Stimulated activated CD4-positive, alpha-beta T cell treated with anti-CD3 and anti-CD28 coated beads, Interleukin-2, amount 100 ng/mL, for 48 hours (primary cell): ENCODE data around the gene RHBDF2.
"Not testable (repeated sequence)": the region's sequence is repeated elsewhere in the genome, so short reads cannot be mapped to it uniquely, and the experiment has no call there.

Source experiments
- DNase-seq, 2 donors: peaks; one replicate each; pipeline ENCODE4 v3.0.0-alpha.2; 2020

Gene RHBDF2

GRCh38 chr17:76537578-76538280, 36.5 kb upstream of the RHBDF2 start, which contains the start of gene CYGB:
TSS of gene CYGB (minus strand) at chr17:76537709. CDS start at chr17:76537542, 167 bp downstream.
- no peak for DNase-seq

DNA sequence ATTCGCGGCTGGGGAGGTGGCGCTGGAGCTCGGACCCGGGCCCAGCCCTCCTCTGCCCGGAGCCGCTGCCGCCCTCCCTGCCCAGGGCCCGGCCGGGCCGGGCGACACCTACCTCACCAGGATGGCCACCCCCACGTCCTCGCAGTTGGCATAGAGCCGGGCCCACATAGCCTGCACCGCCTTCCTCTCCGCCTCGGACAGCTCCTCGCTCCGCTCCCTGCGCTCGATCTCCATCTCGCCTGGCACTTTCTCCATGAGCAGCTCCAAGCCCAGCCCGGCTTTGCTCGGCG, 36.0 kb upstream of the RHBDF2 start:
- no peak for DNase-seq

GRCh38 chr17:76536511-76537287, 35.5 kb upstream of the RHBDF2 start:
- no peak for DNase-seq

DNA sequence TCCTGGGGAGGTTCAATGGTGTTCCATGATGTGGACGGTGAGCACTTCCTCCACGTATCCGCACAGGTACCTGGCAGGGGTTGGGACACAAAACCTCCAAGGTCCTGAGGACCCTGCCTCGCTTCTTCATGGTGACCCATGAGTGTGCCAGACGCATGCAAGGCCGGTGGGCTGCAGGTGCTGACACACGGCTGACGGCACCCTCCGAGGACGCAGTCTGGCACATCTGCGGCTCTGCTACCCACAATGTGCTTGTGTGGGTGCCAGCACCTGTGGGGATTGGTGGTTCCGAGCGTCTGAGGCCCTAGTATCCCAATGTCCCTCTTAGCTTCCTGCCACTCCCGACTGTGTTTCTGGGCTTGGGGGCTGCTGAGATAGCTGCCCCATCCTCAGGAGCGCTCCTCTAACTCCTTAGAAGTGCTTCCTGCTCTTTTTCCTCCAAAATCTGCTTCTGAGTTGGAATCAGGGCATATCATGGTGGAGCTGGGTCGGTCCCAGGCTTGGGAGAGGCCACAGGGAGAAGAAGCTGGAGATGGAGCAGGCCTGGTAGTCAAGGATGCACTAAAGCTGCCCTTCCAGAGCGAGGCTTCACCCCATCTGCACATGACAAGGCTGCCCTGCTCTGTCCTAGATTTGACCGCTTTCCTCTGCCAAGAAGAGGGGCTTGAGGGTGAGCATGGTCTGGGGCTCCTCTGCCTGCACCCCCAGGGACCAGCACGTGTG, 34.7 kb upstream of the RHBDF2 start:
- no peak for DNase-seq

GRCh38 chr17:76534831-76535732, 33.9 kb upstream of the RHBDF2 start:
- no peak for DNase-seq

DNA sequence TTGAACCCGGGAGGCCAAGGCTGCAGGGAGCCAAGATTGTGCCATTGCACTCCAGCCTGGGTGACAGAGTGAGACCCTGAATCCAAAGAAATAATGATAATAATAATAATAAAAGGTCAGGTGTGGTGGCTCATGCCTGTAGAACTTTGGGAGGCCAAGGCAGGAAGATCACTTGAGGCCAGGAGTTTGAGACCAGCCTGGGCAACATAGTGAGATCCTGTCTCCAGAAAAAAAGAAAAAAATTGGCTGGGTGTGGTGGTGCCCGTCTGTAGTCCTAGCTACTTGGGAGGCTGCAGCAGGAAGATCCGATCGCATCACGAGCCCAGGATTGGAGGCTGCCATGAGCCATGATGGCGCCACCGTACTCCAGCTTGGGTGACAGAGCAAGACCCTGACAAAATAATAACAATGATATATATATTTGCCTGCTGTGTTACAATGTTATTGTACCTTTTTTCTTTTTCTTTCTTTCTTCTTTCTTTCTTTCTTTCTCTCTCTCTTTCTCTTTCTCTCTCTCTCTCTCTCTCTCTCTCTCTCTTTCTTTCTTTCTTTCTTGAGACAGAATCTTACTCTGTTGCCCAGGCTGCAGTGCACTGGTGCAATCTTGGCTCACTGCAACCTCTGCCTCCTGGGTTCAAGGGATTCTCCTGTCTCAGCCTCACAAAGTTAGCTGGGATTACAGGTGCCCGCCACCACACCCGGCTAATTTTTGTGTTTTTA, 32.6 kb upstream of the RHBDF2 start:
- DNase-seq: not testable (repeated sequence)

GRCh38 chr17:76532072-76532651, 30.9 kb upstream of the RHBDF2 start:
- DNase-seq: no peak

GRCh38 chr17:76531486-76532038, 30.3 kb upstream of the RHBDF2 start:
- no peak for DNase-seq

DNA sequence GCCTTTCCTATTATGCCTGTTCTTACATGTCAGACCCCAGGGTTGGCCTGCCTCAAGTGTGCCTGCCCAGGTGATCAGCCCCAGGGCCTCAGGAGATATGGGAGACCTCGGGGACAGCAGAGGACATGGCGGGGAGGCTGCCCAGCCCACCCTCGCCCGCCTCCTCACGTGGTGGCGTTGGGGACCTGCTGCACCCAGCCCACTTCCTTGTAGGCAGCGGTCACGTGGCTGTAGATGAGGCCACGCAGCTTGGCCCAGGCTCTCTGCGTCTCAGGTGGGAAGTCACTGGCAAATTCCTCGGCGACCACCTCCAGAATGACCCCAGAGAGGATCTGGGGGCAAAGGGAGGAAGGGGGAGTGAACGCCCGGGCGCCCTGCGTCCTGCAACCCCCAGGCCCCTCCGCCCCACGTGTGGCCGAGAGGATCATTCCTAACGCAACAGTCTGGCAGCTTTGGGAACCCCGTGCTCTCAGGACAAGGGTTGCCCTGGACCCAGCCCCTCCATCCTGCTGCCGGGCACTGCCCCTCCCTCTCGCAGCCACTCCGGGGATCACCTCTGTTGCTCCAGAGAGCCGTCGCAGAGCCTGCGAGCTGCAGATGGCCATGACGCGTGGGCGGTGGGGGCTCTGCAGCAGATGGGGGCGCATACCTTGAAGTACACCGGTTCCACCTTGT, 29.7 kb upstream of the RHBDF2 start:
- DNase-seq: no peak

- no peak for DNase-seq
Observed at GRCh38 chr17:76530095-76530723, 29.0 kb upstream of the RHBDF2 start.

- no peak for DNase-seq
Observed at GRCh38 chr17:76529224-76530094, 28.2 kb upstream of the RHBDF2 start.

- no peak for DNase-seq
Observed at GRCh38 chr17:76528528-76529223, 27.5 kb upstream of the RHBDF2 start.

GRCh38 chr17:76528156-76528527, 26.9 kb upstream of the RHBDF2 start:
- no peak for DNase-seq

DNA sequence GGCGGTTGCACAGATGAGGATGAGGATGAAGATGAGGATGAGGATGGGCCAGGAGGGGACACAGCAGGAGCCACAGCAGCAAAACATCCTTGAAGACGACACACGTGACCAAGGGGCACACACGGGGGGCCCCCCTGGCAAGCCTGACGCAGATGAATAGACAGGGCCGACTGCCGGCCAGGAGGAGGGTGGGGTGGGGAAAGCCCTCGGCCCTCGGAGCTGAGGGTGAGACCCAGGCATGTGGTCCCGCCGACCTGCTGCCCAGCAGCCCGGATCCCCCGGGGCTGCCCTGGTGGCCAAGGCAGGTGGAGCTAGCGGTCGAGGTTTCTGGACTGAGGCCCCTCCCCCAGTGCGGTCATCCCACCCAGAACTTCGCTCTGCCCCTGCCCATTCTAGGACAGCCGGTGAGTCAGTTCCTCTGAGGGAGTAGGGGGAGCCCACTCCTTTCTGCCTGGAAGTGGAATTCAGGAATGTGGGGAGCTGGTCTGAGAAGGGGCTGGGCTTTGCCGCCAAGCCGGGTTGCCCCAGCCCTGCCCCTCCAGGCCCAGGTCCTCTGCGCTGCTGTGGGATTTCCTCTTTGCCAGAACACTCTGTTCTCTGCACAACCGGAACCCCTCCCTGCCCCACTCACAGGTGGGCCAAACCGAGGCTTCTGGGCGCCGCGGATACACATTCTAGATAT, 26.3 kb upstream of the RHBDF2 start:
- no peak for DNase-seq

DNA sequence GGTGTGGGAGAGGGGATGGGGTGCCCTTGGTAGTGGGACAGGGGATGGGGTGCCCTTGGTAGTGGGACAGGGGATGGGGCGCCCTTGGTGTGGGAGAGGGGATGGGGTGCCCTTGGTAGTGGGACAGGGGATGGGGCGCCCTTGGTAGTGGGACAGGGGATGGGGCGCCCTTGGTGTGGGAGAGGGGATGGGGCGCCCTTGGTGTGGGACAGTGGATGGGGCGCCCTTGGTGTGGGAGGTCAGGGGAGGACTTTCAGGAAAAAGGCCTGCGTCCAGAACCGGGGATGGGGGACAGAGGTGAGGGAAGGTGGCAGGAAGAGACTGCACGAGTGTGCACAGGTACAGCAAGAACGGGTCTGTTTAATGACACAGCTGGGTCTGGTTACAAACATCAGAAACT, 25.8 kb upstream of the RHBDF2 start:
- DNase-seq: not testable (repeated sequence)

DNA sequence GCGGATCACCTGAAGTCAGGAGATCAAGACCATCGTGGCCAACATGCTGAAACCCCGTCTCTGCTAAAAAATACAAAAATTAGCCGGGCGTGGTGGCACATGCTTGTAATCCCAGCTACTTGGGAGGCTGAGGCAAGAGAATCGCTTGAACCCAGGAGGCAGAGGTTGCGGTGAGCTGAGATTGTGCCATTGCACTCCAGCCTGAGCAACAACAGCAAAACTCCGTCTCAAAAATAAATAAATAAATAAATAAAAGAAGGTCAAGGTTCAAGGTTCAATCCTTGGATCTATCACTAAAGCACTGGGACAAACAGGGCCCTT, 24.2 kb upstream of the RHBDF2 start:
- DNase-seq: not testable (repeated sequence)

- no peak for DNase-seq
Observed at GRCh38 chr17:76524598-76525512, 23.6 kb upstream of the RHBDF2 start.
